Left kidney (tissue), 8 donors: ENCODE data around the gene HEPN1. TPM values are rescaled to one million over a fixed set of nuclear protein-coding genes. Genes with fewer than 3 reads are reported as not detected.

Source experiments
- DNase-seq: peaks from one replicate; pipeline ENCODE4 v3.0.0-alpha.2; 2013
- long read RNA-seq, 8 donors: transcript quantifications; one replicate each; lab custom pipeline, GENCODE V29; 2026
- polyA plus RNA-seq: library from polyadenylated mRNA; unstranded; fragments of 120-200 nt; gene quantifications from one replicate; pipeline ENCODE4 v1.2.1, GENCODE V29; 2013; ENCODE audit not compliant: insufficient read length

HEPN1 gene
- polyA plus RNA-seq: 1.7 TPM
- long read RNA-seq, donor 1, transcript HEPN1-201 (1 exons, 1,434 nt): major isoform, 10 of 10 reads
- long read RNA-seq, donor 1, partial matches to known transcripts: 0 of 10 reads
- long read RNA-seq, donor 1, other reads (novel, unspliced or antisense): 0 of 10 reads
- long read RNA-seq, donor 2, transcript HEPN1-201 (1 exons, 1,434 nt): major isoform, 12 of 12 reads
- long read RNA-seq, donor 2, partial matches to known transcripts: 0 of 12 reads
- long read RNA-seq, donor 2, other reads (novel, unspliced or antisense): 0 of 12 reads
- long read RNA-seq, donor 3, partial matches to known transcripts: 0 of 4 reads
- long read RNA-seq, donor 3, other reads (novel, unspliced or antisense): 0 of 4 reads
- long read RNA-seq, donor 4, partial matches to known transcripts: 0 of 1 reads
- long read RNA-seq, donor 4, other reads (novel, unspliced or antisense): 0 of 1 reads
- long read RNA-seq, donor 5, transcript HEPN1-201 (1 exons, 1,434 nt): major isoform, 10 of 10 reads
- long read RNA-seq, donor 5, partial matches to known transcripts: 0 of 10 reads
- long read RNA-seq, donor 5, other reads (novel, unspliced or antisense): 0 of 10 reads
- long read RNA-seq, donor 6, partial matches to known transcripts: 0 of 4 reads
- long read RNA-seq, donor 6, other reads (novel, unspliced or antisense): 0 of 4 reads
- long read RNA-seq, donor 7, transcript HEPN1-201 (1 exons, 1,434 nt): major isoform, 10 of 10 reads
- long read RNA-seq, donor 7, partial matches to known transcripts: 0 of 10 reads
- long read RNA-seq, donor 7, other reads (novel, unspliced or antisense): 0 of 10 reads
- long read RNA-seq, donor 8, partial matches to known transcripts: 0 of 3 reads
- long read RNA-seq, donor 8, other reads (novel, unspliced or antisense): 0 of 3 reads

GRCh38 chr11:124918950-124919349, at the start of gene HEPN1:
Gene HEPN1, plus strand, starts transcription at chr11:124919250.
- DNase-seq: no peak

DNA sequence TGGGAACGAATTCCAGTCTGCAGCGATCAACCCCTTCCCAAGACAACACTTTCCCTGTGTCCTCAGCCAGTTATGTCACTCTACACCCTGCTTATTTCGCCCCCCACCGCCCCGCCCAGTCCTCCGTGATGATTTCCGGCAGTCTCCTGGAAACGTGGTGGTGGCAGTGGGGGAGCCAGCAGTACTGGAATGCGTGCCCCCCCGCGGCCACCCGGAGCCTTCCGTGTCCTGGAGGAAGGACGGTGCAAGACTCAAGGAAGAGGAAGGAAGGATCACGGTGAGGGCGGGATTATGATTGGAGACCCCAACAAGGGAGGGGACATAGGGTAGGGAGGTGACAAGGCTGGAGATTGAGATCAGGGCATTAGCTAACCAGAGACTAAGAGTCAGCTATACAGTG, 49.7 kb upstream of the HEPN1 start:
- DNase-seq: no peak

DNA sequence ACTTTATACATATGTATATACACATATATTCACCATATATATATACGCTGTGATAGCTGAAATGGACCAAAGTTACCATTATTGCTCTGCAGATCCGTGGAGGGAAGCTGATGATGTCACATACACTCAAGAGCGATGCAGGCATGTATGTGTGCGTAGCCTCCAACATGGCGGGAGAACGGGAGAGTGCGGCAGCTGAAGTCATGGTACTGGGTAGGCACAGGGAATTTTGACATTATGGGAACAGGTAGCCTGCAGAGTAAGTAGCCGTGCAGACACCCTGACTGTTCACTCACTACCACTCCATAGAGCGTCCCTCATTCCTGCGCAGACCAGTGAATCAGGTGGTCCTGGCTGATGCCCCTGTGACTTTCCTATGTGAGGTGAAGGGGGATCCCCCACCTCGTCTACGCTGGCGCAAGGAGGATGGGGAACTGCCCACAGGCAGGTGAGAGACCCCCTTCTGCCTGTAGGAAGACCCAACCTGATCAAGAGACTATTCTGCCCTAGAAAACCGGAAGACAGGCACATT, 49.1 kb upstream of the HEPN1 start:
- DNase-seq: no peak

DNA sequence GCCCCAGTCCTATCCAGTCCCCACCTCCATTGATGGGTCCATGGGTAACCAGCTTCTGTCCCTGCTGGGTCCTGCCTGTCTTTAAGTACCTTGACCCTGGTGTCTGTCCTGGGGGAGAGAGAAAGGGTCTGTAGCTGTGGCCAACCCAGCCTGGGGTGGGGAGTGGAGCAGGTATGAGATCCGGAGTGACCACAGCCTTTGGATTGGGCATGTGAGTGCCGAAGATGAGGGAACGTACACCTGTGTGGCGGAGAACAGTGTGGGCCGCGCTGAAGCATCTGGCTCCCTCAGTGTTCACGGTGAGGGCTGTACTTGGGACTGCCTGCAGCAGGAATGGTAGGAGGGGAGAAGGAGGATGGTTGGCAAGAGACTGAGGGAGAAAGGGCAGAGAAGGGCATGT, 48.6 kb upstream of the HEPN1 start:
- DNase-seq: no peak

- no peak for DNase-seq
These were observed 46.8 kb upstream of the HEPN1 start for GRCh38 chr11:124872280-124872679.

DNA sequence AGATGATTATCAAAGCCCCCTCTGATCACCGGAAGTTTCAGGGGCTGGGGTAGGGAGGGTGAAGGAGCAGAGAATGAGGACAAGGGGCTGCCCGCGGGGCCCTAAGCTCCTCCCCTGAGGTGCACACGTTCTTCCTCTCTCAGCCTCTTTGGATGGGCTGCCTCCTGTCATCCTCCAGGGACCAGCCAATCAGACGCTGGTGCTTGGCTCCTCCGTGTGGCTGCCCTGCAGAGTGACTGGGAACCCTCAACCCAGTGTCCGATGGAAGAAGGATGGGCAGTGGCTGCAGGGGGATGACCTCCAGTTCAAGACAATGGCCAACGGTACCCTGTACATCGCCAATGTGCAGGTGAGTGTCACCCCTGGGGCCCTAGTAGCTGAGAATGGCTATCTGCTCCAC, 46.3 kb upstream of the HEPN1 start:
- no peak for DNase-seq

- no peak for DNase-seq
These were observed 45.1 kb upstream of the HEPN1 start for GRCh38 chr11:124873951-124874350.

DNA sequence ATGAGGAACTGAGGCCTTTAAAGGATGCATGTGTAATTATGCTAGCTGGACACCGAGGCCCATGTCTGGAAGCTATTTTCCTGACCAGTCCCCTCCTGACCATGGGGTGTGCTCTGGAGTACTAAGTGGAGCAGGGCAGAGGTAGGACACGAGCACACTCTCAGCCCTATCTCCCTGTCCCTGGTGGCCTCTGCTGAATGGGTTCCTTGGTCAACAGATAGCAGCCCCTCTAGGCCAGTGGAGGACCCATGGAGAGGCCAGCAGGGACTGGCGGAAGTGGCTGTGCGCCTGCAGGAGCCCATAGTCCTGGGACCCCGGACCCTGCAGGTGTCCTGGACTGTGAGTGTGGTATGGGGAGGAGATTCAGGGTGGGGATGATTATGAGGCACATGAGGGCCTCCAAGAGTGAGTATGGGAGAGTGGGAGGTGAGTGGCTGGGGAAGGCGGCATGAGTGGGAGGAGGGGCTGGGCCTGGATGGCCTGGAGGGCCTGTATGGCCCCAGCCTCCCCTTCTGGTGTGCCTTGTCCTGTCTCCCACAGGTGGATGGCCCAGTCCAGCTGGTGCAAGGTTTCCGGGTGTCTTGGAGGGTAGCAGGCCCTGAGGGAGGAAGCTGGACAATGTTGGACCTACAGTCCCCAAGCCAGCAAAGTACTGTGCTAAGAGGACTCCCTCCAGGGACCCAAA, 44.3 kb upstream of the HEPN1 start:
- no peak for DNase-seq

DNA sequence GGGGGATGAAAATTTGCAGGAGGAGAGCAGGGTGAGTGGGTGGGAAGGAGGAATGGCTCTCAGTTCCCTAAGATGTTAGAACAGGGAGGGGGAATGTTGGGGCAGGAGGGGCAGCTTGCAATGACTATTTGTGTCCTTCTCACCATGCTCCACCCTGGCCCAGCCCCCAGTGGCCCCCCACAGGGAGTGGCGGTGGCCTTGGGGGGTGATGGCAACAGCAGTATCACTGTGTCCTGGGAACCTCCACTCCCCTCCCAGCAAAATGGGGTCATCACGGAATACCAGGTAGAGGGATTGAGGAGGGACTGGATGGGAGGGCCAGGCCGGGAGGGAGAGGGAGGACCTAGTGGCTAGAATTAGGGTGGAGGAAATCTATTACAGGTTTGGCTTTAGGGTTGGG, 43.6 kb upstream of the HEPN1 start:
- DNase-seq: no peak

GRCh38 chr11:124875943-124876817, 42.9 kb upstream of the HEPN1 start:
- DNase-seq: peak; percentile 91

GRCh38 chr11:124876818-124877630, 42.0 kb upstream of the HEPN1 start:
- no peak for DNase-seq

DNA sequence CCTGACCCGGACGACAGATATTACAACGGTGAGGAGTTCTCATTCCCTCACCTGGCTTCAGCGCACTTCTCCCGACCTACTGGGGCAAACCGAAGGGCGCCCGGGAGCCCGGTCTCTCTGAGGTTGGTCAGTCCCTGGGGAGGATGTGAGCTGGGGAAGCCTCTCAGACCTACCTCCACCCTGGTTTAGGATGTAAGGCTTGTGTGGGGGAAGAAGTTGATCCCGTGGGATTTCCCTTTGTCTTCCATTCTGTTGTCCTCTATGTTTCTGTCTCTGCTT, 41.5 kb upstream of the HEPN1 start:
- DNase-seq: no peak

- DNase-seq: no peak
These were observed 40.9 kb upstream of the HEPN1 start for GRCh38 chr11:124877910-124878758.

GRCh38 chr11:124878759-124879492, 40.1 kb upstream of the HEPN1 start:
- no peak for DNase-seq

DNA sequence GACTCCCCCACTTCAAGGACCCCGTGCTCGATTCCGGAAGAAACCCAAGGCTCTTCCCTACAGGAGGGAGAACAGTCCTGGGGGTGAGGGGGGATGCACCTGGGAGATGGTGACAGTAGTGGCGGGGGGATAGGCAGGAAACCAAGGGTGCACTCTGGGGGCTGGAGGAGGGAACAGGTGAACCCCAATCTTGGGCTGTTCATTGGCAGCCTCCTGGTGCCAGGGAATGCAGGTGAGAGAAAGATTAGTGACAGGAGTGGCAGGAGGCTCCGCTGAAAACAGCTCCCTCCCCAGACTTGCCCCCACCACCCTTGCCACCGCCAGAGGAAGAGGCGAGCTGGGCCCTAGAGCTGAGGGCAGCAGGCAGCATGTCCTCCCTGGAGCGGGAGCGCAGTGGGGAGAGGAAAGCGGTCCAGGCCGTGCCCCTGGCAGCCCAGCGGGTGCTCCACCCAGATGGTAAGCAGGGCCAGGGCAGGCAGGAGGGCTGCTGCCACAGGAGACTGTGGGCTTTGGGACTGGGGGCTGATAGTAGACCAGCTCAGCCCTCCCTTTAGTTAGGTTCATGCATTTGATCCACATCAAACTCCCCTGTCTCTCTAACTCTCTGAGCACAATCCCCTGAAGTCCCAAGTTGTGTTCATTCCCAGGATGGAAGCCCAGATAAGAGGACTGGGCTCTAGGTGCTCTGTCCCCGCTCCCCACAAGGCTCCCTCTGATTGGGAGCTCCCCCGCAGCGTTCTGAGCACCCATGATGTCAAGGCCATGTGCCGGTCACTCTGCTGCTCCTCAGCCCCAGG, 39.4 kb upstream of the HEPN1 start:
- DNase-seq: no peak

GRCh38 chr11:124880290-124880611, 38.8 kb upstream of the HEPN1 start:
- DNase-seq: no peak

DNA sequence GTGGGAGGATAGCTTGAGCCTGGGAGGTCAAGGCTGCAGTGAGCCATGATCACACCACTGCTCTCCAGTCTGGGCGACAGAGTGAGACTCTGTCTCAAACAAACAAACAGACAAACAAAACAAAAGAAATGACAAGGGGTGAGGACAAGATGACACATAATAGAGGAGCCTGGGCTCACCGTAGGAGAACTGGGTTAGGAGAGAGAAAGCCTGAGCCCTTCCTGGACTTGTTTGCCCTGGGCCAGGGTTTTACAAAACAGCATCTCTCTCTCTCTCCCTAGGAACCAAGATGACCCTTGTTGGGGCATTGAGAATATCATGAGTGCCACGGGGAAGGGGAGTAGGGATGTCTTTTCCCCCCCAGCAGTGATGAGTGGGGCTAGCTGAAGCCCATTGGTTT, 38.1 kb upstream of the HEPN1 start:
- DNase-seq: no peak
